A673 (cell line): ENCODE measurements around the gene SMAD1.

Experiments used
- EZH2 ChIP-seq: fragments of 200-600 bp; sonication (generic); IDR thresholded peaks from 2 replicates; pipeline ENCODE4 v1.6.1; 2017; ENCODE audit warnings: borderline replicate concordance, low read depth, mild to moderate bottlenecking, mixed read lengths, antibody characterized with exemption, low read length; ENCODE audit not compliant: poor library complexity, severe bottlenecking
- TF ChIP-seq, protein P1 (sequence below): fragments of 300-800, 200-600 bp; sonication (generic); conservative IDR thresholded peaks from 2 replicates; pipeline ENCODE4 v1.5.1; 2017; ENCODE audit warnings: low read depth, mild to moderate bottlenecking, antibody characterized with exemption, low read length, moderate library complexity, mixed read lengths

DNA sequence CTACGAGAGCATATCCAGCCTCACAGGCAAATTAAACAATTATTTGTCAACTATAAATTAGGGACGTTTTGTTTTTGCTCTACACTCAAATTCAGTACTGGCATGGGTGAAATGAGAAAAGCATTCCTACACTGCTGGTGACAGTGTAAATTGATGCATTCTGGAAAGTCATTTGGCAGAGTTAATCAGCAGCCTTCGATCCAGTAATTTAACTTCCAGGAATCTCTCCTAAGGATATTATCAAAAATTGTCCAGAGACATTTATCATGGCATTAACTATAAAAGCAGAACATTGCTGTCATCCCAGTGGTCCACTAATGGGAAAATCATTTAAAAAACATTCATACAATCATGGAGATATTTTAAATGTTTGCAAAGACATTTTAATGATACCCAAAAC, 70.0 kb downstream of the SMAD1 start:
- no peak for TF ChIP-seq EZH2
- TF ChIP-seq, protein P1, sequence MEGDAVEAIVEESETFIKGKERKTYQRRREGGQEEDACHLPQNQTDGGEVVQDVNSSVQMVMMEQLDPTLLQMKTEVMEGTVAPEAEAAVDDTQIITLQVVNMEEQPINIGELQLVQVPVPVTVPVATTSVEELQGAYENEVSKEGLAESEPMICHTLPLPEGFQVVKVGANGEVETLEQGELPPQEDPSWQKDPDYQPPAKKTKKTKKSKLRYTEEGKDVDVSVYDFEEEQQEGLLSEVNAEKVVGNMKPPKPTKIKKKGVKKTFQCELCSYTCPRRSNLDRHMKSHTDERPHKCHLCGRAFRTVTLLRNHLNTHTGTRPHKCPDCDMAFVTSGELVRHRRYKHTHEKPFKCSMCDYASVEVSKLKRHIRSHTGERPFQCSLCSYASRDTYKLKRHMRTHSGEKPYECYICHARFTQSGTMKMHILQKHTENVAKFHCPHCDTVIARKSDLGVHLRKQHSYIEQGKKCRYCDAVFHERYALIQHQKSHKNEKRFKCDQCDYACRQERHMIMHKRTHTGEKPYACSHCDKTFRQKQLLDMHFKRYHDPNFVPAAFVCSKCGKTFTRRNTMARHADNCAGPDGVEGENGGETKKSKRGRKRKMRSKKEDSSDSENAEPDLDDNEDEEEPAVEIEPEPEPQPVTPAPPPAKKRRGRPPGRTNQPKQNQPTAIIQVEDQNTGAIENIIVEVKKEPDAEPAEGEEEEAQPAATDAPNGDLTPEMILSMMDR: no peak
